Measurements from ENCODE around the gene IGF1R. TPM values are rescaled to one million over a fixed set of nuclear protein-coding genes. Genes with fewer than 3 reads are reported as not detected.

The IGF1R gene
- total and polyA plus RNA-seq, 2 experiments from 2014 or later: 10.8 to 42.9 TPM

GRCh38 chr15:98723195-98723594 is 74.9 kb downstream of the IGF1R start:
- no peak for DNase-seq (ENCODE audit: low spot score)
- H3K79me2 ChIP-seq: peaks cover 86% of the 10 kb centered on the region
- no peaks in the 10 kb centered on the region for H3K9me3 ChIP-seq (ENCODE audit: low read depth)
- H3K4me1 ChIP-seq (ENCODE audit: insufficient read depth): peaks cover 47% of the 10 kb centered on the region
- H3K27ac ChIP-seq: peak overlapping the region; percentile 35
- no peaks in the 10 kb centered on the region for H3K9me2 ChIP-seq (replicated peaks; ENCODE audit: insufficient read depth)
- peak overlapping the region; percentile 67 for H3K4me2 ChIP-seq
- 54% methylated on average over 3 of the region's 3 CpGs for WGBS (ENCODE audit: low lambda C conversion rate, missing lambda C conversion rate)
- no peak overlapping the region for H3K4me3 ChIP-seq
- H2AFZ ChIP-seq: no peak overlapping the region
- H3K27me3 ChIP-seq: no peaks in the 10 kb centered on the region
- no peak for TF ChIP-seq EZH2phosphoT487 (IDR thresholded peaks at IDR 0.05; ENCODE audit: low read depth, severe bottlenecking, unreplicated experiment)
- no peak for TF ChIP-seq CTCF (IDR thresholded peaks at IDR 0.05; ENCODE audit: poor library complexity)
- no peak for TF ChIP-seq EZH2 (IDR thresholded peaks at IDR 0.05; ENCODE audit: borderline replicate concordance)
- no peaks in the 10 kb centered on the region for H3K36me3 ChIP-seq (replicated peaks; ENCODE audit: insufficient read depth, low read depth)
- H4K20me1 ChIP-seq (ENCODE audit: insufficient read depth, poor library complexity, severe bottlenecking): peaks cover 16% of the 10 kb centered on the region

GRCh38 chr15:98724048-98724447 is 75.7 kb downstream of the IGF1R start:
- no peak overlapping the region for H3K4me3 ChIP-seq
- TF ChIP-seq EZH2phosphoT487 (IDR thresholded peaks at IDR 0.05; ENCODE audit: low read depth, severe bottlenecking, unreplicated experiment) (no peak), CTCF (IDR thresholded peaks at IDR 0.05; ENCODE audit: poor library complexity) (no peak), EZH2 (IDR thresholded peaks at IDR 0.05; ENCODE audit: borderline replicate concordance) (no peak)
- H3K9me2 ChIP-seq (replicated peaks; ENCODE audit: insufficient read depth): no peaks in the 10 kb centered on the region
- peaks cover 53% of the 10 kb centered on the region for H3K4me1 ChIP-seq (ENCODE audit: insufficient read depth)
- H3K4me2 ChIP-seq: peak overlapping the region; percentile 67
- H3K36me3 ChIP-seq (replicated peaks; ENCODE audit: insufficient read depth, low read depth): no peaks in the 10 kb centered on the region
- peaks cover 86% of the 10 kb centered on the region for H3K79me2 ChIP-seq
- H3K27ac ChIP-seq: peak overlapping the region; percentile 86
- peaks cover 8% of the 10 kb centered on the region for H4K20me1 ChIP-seq (ENCODE audit: insufficient read depth, poor library complexity, severe bottlenecking)
- WGBS (ENCODE audit: low lambda C conversion rate, missing lambda C conversion rate): 54% methylated on average over 1 of the region's 1 CpG
- DNase-seq (ENCODE audit: low spot score): peak; percentile 28
- H3K9me3 ChIP-seq (ENCODE audit: low read depth): no peaks in the 10 kb centered on the region
- H2AFZ ChIP-seq: no peak overlapping the region
- no peaks in the 10 kb centered on the region for H3K27me3 ChIP-seq

GRCh38 chr15:98724494-98724893 is 76.2 kb downstream of the IGF1R start:
- Histone ChIP-seq H4K20me1 (ENCODE audit: insufficient read depth, poor library complexity, severe bottlenecking) (peaks cover 8% of the 10 kb centered on the region), H3K4me3 (no peak overlapping the region), H3K9me2 (replicated peaks; ENCODE audit: insufficient read depth) (no peaks in the 10 kb centered on the region), H3K9me3 (ENCODE audit: low read depth) (no peaks in the 10 kb centered on the region), H3K79me2 (peaks cover 86% of the 10 kb centered on the region), H3K4me2 (peak overlapping the region; percentile 67), H3K36me3 (replicated peaks; ENCODE audit: insufficient read depth, low read depth) (no peaks in the 10 kb centered on the region), H3K27ac (peak overlapping the region; percentile 86), H3K27me3 (no peaks in the 10 kb centered on the region), H2AFZ (no peak overlapping the region), H3K4me1 (ENCODE audit: insufficient read depth) (peaks cover 53% of the 10 kb centered on the region)
- no peak for TF ChIP-seq CTCF (IDR thresholded peaks at IDR 0.05; ENCODE audit: poor library complexity)
- no peak for TF ChIP-seq EZH2 (IDR thresholded peaks at IDR 0.05; ENCODE audit: borderline replicate concordance)
- no peak for TF ChIP-seq EZH2phosphoT487 (IDR thresholded peaks at IDR 0.05; ENCODE audit: low read depth, severe bottlenecking, unreplicated experiment)
- 81% methylated on average over 9 of the region's 9 CpGs for WGBS (ENCODE audit: low lambda C conversion rate, missing lambda C conversion rate)
- peak; percentile 27 for DNase-seq (ENCODE audit: low spot score)

GRCh38 chr15:98725874-98726273 is 77.5 kb downstream of the IGF1R start:
- no peak for TF ChIP-seq CTCF (IDR thresholded peaks at IDR 0.05; ENCODE audit: poor library complexity)
- no peak for TF ChIP-seq EZH2 (IDR thresholded peaks at IDR 0.05; ENCODE audit: borderline replicate concordance)
- no peak for TF ChIP-seq EZH2phosphoT487 (IDR thresholded peaks at IDR 0.05; ENCODE audit: low read depth, severe bottlenecking, unreplicated experiment)
- H3K4me2 ChIP-seq: no peak overlapping the region
- H3K36me3 ChIP-seq (replicated peaks; ENCODE audit: insufficient read depth, low read depth): no peaks in the 10 kb centered on the region
- H3K79me2 ChIP-seq: peaks cover 86% of the 10 kb centered on the region
- H3K4me1 ChIP-seq (ENCODE audit: insufficient read depth): peaks cover 62% of the 10 kb centered on the region
- H3K4me3 ChIP-seq: no peak overlapping the region
- peak overlapping the region; percentile 86 for H3K27ac ChIP-seq
- H3K9me3 ChIP-seq (ENCODE audit: low read depth): no peaks in the 10 kb centered on the region
- no peak for DNase-seq (ENCODE audit: low spot score)
- H3K27me3 ChIP-seq: no peaks in the 10 kb centered on the region
- WGBS (ENCODE audit: low lambda C conversion rate, missing lambda C conversion rate): 76% methylated on average over 5 of the region's 5 CpGs
- no peaks in the 10 kb centered on the region for H3K9me2 ChIP-seq (replicated peaks; ENCODE audit: insufficient read depth)
- H2AFZ ChIP-seq: no peak overlapping the region
- H4K20me1 ChIP-seq (ENCODE audit: insufficient read depth, poor library complexity, severe bottlenecking): peaks cover 3% of the 10 kb centered on the region
